Measurements from ENCODE around the gene BCL2L14. TPM values are rescaled to one million over a fixed set of nuclear protein-coding genes. Genes with fewer than 3 reads are reported as not detected.

Gene BCL2L14
- total and polyA plus RNA-seq, 2 donors from 2014 or later: 2.2 to 2.7 TPM

DNA sequence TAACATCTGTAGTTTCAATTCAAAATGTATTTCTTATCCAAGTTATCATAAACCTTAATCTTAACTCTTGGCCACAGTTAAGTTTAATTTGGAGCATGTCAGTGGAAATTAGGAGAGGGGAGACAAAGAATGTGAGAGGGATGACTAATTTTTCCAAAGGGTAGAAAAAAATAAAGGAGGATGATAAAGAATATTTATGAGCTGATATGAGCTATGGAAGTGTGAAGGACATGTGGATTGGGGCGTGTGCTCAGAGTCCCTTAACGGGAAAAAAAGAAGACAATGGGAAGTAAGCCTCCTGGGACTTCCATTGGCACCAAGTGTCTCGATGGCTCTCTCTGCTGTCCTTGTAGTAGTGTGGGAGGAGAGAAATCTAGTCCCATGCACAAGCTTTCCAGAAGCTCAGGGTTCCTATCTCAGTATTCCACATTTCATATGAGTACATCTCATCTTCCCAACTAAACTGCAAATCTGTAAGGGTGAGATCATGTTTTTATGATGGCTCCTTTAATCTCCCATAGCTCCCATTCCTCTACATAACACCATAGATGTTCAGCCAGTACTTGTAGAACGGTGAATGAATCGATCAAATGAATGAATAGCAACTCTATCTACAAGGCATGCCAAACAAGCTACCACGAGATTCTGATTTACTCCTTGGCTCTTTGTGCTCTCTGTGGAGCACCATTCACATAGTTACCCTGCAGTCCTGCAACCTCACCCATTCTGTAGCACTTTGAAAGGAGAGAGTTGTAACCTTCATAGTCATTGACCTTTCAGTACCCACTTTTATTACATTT, 27.4 kb downstream of the BCL2L14 start:
- H3K27ac ChIP-seq (ENCODE audit: low read depth in 2 of 2, low read length in 2 of 2): no peak overlapping the region
- no peak for DNase-seq
- FAIRE-seq: no peak
- no peaks in the 10 kb centered on the region for H3K4me1 ChIP-seq (ENCODE audit: control insufficient read depth in 2 of 3, insufficient read depth in 2 of 3, low read depth in 1 of 3, low read length in 3 of 3)
- intact Hi-C loops (cut with DNase I): no loop called here
- H3K9me3 ChIP-seq (ENCODE audit: control insufficient read depth in 2 of 3, insufficient read depth in 1 of 3, low read length in 3 of 3): no peaks in the 10 kb centered on the region
- peaks cover 0 to 7% (median 4%) of the 10 kb centered on the region in 3 donors for H3K36me3 ChIP-seq (ENCODE audit: control insufficient read depth in 2 of 3, insufficient read depth in 3 of 3, low read length in 3 of 3)
- no peak overlapping the region for H3K9ac ChIP-seq (ENCODE audit: low read length in 3 of 3)
- no peak for TF ChIP-seq CTCF (IDR thresholded peaks at IDR 0.05; ENCODE audit: borderline replicate concordance, extremely low read depth, insufficient read depth)
- no peak overlapping the region for H3K4me3 ChIP-seq (ENCODE audit: low read length in 3 of 3)
- no peaks in the 10 kb centered on the region for H3K27me3 ChIP-seq (ENCODE audit: control insufficient read depth, insufficient read depth, low read length)

GRCh38 chr12:12098691-12099015, 27.9 kb downstream of the BCL2L14 start:
- Histone ChIP-seq H3K27ac (ENCODE audit: low read depth in 2 of 2, low read length in 2 of 2) (no peak overlapping the region), H3K36me3 (ENCODE audit: control insufficient read depth in 2 of 3, insufficient read depth in 3 of 3, low read length in 3 of 3) (peaks cover 0 to 7% (median 4%) of the 10 kb centered on the region in 3 donors), H3K9me3 (ENCODE audit: control insufficient read depth in 2 of 3, insufficient read depth in 1 of 3, low read length in 3 of 3) (no peaks in the 10 kb centered on the region), H3K27me3 (ENCODE audit: control insufficient read depth, insufficient read depth, low read length) (no peaks in the 10 kb centered on the region), H3K9ac (ENCODE audit: low read length in 3 of 3) (no peak overlapping the region), H3K4me3 (ENCODE audit: low read length in 3 of 3) (no peak overlapping the region), H3K4me1 (ENCODE audit: control insufficient read depth in 2 of 3, insufficient read depth in 2 of 3, low read depth in 1 of 3, low read length in 3 of 3) (no peaks in the 10 kb centered on the region)
- DNase-seq (peak in 2 of 5 donors; percentile 36 to 52), FAIRE-seq (no peak)
- intact Hi-C loops (cut with DNase I): no loop called here
- TF ChIP-seq CTCF (IDR thresholded peaks at IDR 0.05; ENCODE audit: borderline replicate concordance, extremely low read depth, insufficient read depth): no peak

DNA sequence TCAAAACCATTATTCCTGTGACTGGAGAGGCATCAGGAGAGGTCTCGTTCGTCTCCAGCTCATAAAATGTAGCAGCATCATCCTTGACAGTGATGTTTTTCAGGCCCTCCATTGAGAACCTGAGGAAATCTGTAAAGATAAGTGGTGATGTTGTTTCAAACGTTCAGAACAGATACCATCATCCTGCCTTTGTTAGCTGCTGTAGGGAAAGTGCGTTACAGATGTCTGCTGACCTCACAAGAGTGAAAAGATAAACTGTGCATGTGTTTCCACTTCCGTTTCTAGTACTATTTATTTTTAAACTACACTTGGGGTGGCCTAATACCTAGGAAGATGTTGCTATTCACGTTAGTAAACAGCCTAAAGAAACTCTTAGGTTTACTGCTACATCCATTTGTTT, 28.4 kb downstream of the BCL2L14 start:
- Histone ChIP-seq H3K4me3 (ENCODE audit: low read length in 3 of 3) (no peak overlapping the region), H3K36me3 (ENCODE audit: control insufficient read depth in 2 of 3, insufficient read depth in 3 of 3, low read length in 3 of 3) (peaks cover 0 to 7% (median 4%) of the 10 kb centered on the region in 3 donors), H3K4me1 (ENCODE audit: control insufficient read depth in 2 of 3, insufficient read depth in 2 of 3, low read depth in 1 of 3, low read length in 3 of 3) (no peaks in the 10 kb centered on the region), H3K9ac (ENCODE audit: low read length in 3 of 3) (no peak overlapping the region), H3K27me3 (ENCODE audit: control insufficient read depth, insufficient read depth, low read length) (no peaks in the 10 kb centered on the region), H3K9me3 (ENCODE audit: control insufficient read depth in 2 of 3, insufficient read depth in 1 of 3, low read length in 3 of 3) (no peaks in the 10 kb centered on the region), H3K27ac (ENCODE audit: low read depth in 2 of 2, low read length in 2 of 2) (no peak overlapping the region)
- DNase-seq: peak in 1 of 5 donors; percentile 31
- intact Hi-C loops (cut with DNase I): no loop called here
- no peak for TF ChIP-seq CTCF (IDR thresholded peaks at IDR 0.05; ENCODE audit: borderline replicate concordance, extremely low read depth, insufficient read depth)
- no peak for FAIRE-seq
